ENCODE data around the gene MKI67.

DNA sequence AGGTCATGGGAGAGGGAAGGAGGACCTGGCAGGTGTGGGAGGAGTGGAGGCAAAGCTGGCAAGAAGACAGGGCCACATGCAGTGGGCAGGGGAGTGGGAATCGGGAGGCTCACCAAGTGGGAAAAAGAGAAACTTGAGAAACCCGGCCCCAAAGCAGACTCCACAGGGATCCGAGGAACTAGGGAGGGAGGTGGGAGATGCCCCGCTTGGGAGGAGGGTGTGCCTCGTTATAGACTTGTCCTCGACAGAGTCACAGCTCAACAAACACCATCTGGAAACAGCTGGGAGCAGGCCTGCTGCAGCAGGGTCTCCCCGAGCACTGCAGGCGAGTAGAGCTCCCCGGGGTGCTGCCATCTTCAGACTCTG is 54.8 kb downstream of the MKI67 start:
- TF ChIP-seq YY1 (IDR thresholded peaks at IDR 0.05; ENCODE audit: insufficient read depth, insufficient read length) (no peak), ZNF274 (IDR thresholded peaks at IDR 0.05; ENCODE audit: low read depth, low read length) (no peak), SUZ12 (IDR thresholded peaks at IDR 0.05; ENCODE audit: extremely low read depth, insufficient read depth, insufficient read length) (no peak)
